Mesenchymal stem cell (in vitro differentiated cells and primary cell): ENCODE data around the gene JAGN1. TPM values are rescaled to one million over a fixed set of nuclear protein-coding genes. Genes with fewer than 3 reads are reported as not detected.
A peak's percentile ranks its signal among the peaks of the same experiment; 100 is the strongest.

Source experiments
- DNase-seq: peaks from one replicate; pipeline ENCODE4 v3.0.0-alpha.2; 2013
- H2AFZ ChIP-seq: one replicate; pipeline ENCODE4 v1.6.1; 2013; ENCODE audit warnings: low read depth, mild to moderate bottlenecking, control low read depth, inconsistent platforms, low read length, moderate library complexity
- H2AK5ac ChIP-seq: 2 replicates; pipeline ENCODE4 v1.6.1; 2013; ENCODE audit warnings: low read length, moderate library complexity, mild to moderate bottlenecking, inconsistent platforms; ENCODE audit not compliant: severe bottlenecking
- H2BK120ac ChIP-seq: one replicate; pipeline ENCODE4 v1.6.1; 2013; ENCODE audit warnings: low read depth, mild to moderate bottlenecking, inconsistent platforms, low read length, moderate library complexity
- H2BK12ac ChIP-seq, 2 experiments: one replicate each; pipeline ENCODE4 v1.6.1; 2013; ENCODE audit warnings: inconsistent platforms in 2 of 2, low read length in 2 of 2, mild to moderate bottlenecking in 2 of 2, moderate library complexity in 2 of 2, control low read depth in 1 of 2
- H2BK15ac ChIP-seq: one replicate; pipeline ENCODE4 v1.6.1; 2013; ENCODE audit warnings: mild to moderate bottlenecking, low read depth, inconsistent platforms; ENCODE audit not compliant: poor library complexity, severe bottlenecking
- H2BK5ac ChIP-seq: 2 replicates; pipeline ENCODE4 v1.6.1; 2013; ENCODE audit warnings: low read depth, mild to moderate bottlenecking, low read length, control low read depth, inconsistent platforms; ENCODE audit not compliant: poor library complexity, severe bottlenecking
- H3K14ac ChIP-seq, 2 experiments: one replicate each; pipeline ENCODE4 v1.6.1; 2013; ENCODE audit warnings: inconsistent platforms in 2 of 2, low read length in 2 of 2, control low read depth in 1 of 2, mild to moderate bottlenecking in 1 of 2, moderate library complexity in 1 of 2
- H3K18ac ChIP-seq, 2 experiments: one replicate each; pipeline ENCODE4 v1.6.1; 2013; ENCODE audit warnings: inconsistent platforms in 2 of 2, low read length in 2 of 2, control low read depth in 1 of 2, low read depth in 1 of 2, mild to moderate bottlenecking in 1 of 2
- H3K23ac ChIP-seq, 2 experiments: one replicate each; pipeline ENCODE4 v1.6.1; 2013; ENCODE audit warnings: inconsistent platforms in 2 of 2, low read length in 2 of 2, mild to moderate bottlenecking in 2 of 2, moderate library complexity in 2 of 2, control low read depth in 1 of 2
- H3K27ac ChIP-seq: 2 replicates; pipeline ENCODE4 v1.5.1; 2013; ENCODE audit warnings: mild to moderate bottlenecking, moderate library complexity, low read length, control low read depth, inconsistent platforms; ENCODE audit not compliant: poor library complexity, severe bottlenecking
- H3K27me3 ChIP-seq, 2 experiments: 2 replicates each; pipeline versions ENCODE4 v1.6.1 to v1.7.0; 2013; ENCODE audit warnings: low read length in 2 of 2, mild to moderate bottlenecking in 2 of 2, moderate library complexity in 2 of 2, control low read depth in 1 of 2, inconsistent platforms in 1 of 2; ENCODE audit not compliant: control insufficient read depth in 1 of 2, insufficient read depth in 1 of 2
- H3K36me3 ChIP-seq, 2 experiments: 2 replicates each; pipeline versions ENCODE4 v1.6.1 to v1.7.0; 2013; ENCODE audit warnings: low read length in 2 of 2, control low read depth in 1 of 2, inconsistent platforms in 1 of 2, low read depth in 1 of 2, mild to moderate bottlenecking in 1 of 2; ENCODE audit not compliant: insufficient read depth in 2 of 2, control insufficient read depth in 1 of 2
- H3K4ac ChIP-seq, 2 experiments: one replicate each; pipeline ENCODE4 v1.6.1; 2013; ENCODE audit warnings: inconsistent platforms in 2 of 2, low read length in 2 of 2, mild to moderate bottlenecking in 2 of 2, moderate library complexity in 2 of 2, control low read depth in 1 of 2, low read depth in 1 of 2
- H3K4me1 ChIP-seq: 2 replicates; pipeline ENCODE4 v1.6.1; 2013; ENCODE audit warnings: low read depth, low read length, control low read depth; ENCODE audit not compliant: control insufficient read depth, insufficient read depth
- H3K4me2 ChIP-seq: 2 replicates; pipeline ENCODE4 v1.6.1; 2013; ENCODE audit warnings: low read length, mild to moderate bottlenecking, inconsistent platforms; ENCODE audit not compliant: poor library complexity, severe bottlenecking
- H3K4me3 ChIP-seq, 2 experiments: 2 replicates each; pipeline versions ENCODE4 v1.5.1 to v1.7.0; 2013; ENCODE audit warnings: low read length in 2 of 2, mild to moderate bottlenecking in 2 of 2, control low read depth in 1 of 2, low read depth in 1 of 2; ENCODE audit not compliant: insufficient read depth in 1 of 2
- H3K79me1 ChIP-seq: replicated peaks from 2 replicates; pipeline ENCODE4 v1.6.1; 2013; ENCODE audit warnings: mild to moderate bottlenecking, control low read depth, low read length, inconsistent platforms; ENCODE audit not compliant: poor library complexity, severe bottlenecking
- H3K9ac ChIP-seq: 2 replicates; pipeline ENCODE4 v1.7.0; 2013; ENCODE audit warnings: mild to moderate bottlenecking, low read length, moderate library complexity
- H3K9me3 ChIP-seq: 2 replicates; pipeline ENCODE4 v1.7.0; 2013; ENCODE audit warnings: mild to moderate bottlenecking, low read length; ENCODE audit not compliant: control insufficient read depth
- H4K8ac ChIP-seq: one replicate; pipeline ENCODE4 v1.6.1; 2013; ENCODE audit warnings: inconsistent platforms, mild to moderate bottlenecking, low read length, moderate library complexity
- H4K91ac ChIP-seq: one replicate; pipeline ENCODE4 v1.6.1; 2013; ENCODE audit warnings: mild to moderate bottlenecking, low read length, inconsistent platforms
- WGBS: methylation state at CpG from one replicate; pipeline ENCODE4 v1.1.7; 2013; ENCODE audit warnings: mixed read lengths; 5-methylcytosine and 5-hydroxymethylcytosine counted together
- polyA plus RNA-seq, 2 experiments: library from polyadenylated mRNA; stranded (reverse); fragments of 200-250 nt; gene quantifications; one replicate each; pipeline ENCODE4 v1.2.3, GENCODE V29; 2013

JAGN1 gene
- polyA plus RNA-seq (2013, experiment 1 of 2) = 23.3 TPM
- 22.6 TPM for polyA plus RNA-seq (2013, experiment 2 of 2)

- Histone ChIP-seq H3K9ac (peak within 1 kb of the TSS; percentile 99), H2BK5ac (peak within 1 kb of the TSS; percentile 86), H3K23ac (peak within 1 kb of the TSS; percentile 70 to 75), H3K4ac (peak within 1 kb of the TSS; percentile 96), H2BK15ac (peak within 1 kb of the TSS; percentile 79), H2BK120ac (peak within 1 kb of the TSS; percentile 93), H3K27ac (peak within 1 kb of the TSS; percentile 38), H2BK12ac (peak within 1 kb of the TSS; percentile 47 to 62), H3K4me3 (peak within 1 kb of the TSS; percentile 91 to 95), H2AK5ac (no peak within 1 kb of the TSS), H3K4me2 (peak within 1 kb of the TSS; percentile 81), H4K8ac (peak within 1 kb of the TSS; percentile 99), H3K18ac (peak within 1 kb of the TSS; percentile 97 to 100), H3K9me3 (no peaks in the 10 kb centered on the region), H3K79me1 (peaks cover 10% of the 10 kb centered on the region), H4K91ac (peak within 1 kb of the TSS; percentile 99), H2AFZ (peak within 1 kb of the TSS; percentile 43), H3K27me3 (no peaks in the 10 kb centered on the region), H3K4me1 (peaks cover 2% of the 10 kb centered on the region), H3K14ac (peak within 1 kb of the TSS; percentile 88 to 99), H3K36me3 (peaks cover 7 to 25% of the 10 kb centered on the region in 2 experiments)
- peak; percentile 91 for DNase-seq
- 2% methylated on average over 49 of the region's 62 CpGs for WGBS
Measured at GRCh38 chr3:9890249-9891071, at the start of gene JAGN1. Gene JAGN1 (plus strand): TSS chr3:9890610. CDS start chr3:9890723, 113 bp downstream.

DNA sequence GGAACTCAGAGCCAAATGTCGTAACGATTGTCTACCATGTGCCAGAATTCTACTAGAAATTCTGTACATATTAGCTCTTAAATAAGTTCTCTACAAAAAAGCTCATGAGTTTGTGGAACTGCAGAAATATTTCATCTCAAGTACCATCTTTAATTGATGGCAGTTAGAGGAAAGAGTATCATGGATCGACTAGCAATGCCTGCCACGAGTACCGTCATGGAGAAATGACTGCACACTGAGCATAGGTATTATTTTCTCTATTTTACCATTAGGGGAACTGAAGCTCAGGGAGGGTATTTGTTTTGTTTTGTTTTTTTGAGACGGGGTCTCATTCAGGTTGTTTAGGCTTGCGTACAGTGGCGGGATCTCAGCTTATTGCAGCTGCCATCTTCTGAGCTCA lies 49.4 kb upstream of the JAGN1 start:
- WGBS = 83% methylated on average over 8 of the region's 8 CpGs
- H3K27ac ChIP-seq = no peak overlapping the region

DNA sequence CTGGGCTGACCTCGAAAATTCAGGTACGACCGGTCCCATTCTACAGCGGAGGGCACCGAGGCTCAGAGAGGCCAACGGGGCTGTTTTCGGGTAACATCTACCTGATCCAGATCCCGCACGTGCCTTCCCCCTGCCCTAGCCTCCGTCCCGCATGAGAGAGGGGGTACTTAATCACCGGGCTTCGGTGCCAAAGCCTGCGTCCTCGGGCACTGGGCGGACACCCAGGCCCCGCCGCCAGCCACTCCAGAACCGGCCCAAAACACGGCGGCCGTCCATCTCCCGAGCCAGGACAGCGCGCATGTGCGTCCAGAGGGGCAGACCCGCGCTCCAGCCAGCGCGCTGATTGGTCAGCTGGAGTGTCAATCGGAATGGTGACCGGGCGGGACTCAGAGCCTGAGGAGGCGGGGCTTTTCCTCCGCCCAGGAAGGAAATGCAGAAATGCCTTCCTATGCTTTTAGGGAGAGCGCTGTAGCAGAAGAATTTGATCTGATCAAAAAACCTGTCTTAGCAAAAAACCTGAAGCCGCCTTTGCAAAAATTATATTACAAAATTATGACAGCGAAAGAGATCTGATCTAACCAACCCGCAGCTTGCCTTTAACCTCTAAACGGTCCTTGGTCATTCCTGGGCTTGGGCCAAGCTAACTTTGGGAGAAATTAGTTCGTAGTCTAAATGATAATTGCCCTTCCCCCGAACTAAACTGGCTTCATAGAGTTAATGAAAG lies 46.5 kb upstream of the JAGN1 start, which contains the start of gene RPUSD3:
Gene RPUSD3 (minus strand): TSS at position 294 of the 724 bp plus-strand sequence. CDS start 18 bp downstream, at position 276.
- no peak within 1 kb of the TSS for H2BK15ac ChIP-seq
- H3K4me1 ChIP-seq = peaks cover 7% of the 10 kb centered on the region
- peak within 1 kb of the TSS; percentile 82 to 85 for H3K4ac ChIP-seq
- H2BK120ac ChIP-seq = no peak within 1 kb of the TSS
- peak within 1 kb of the TSS in 1 of 2 experiments; percentile 96 for H3K14ac ChIP-seq
- DNase-seq = peak; percentile 92
- H3K27ac ChIP-seq = peak within 1 kb of the TSS; percentile 65
- H2AK5ac ChIP-seq = peak within 1 kb of the TSS; percentile 79
- WGBS = 3% methylated on average over 42 of the region's 42 CpGs
- peak within 1 kb of the TSS in 1 of 2 experiments; percentile 70 for H2BK12ac ChIP-seq
- no peaks in the 10 kb centered on the region for H3K27me3 ChIP-seq
- H2AFZ ChIP-seq = peak within 1 kb of the TSS; percentile 85
- H3K9ac ChIP-seq = peak within 1 kb of the TSS; percentile 95
- peaks cover 25 to 34% of the 10 kb centered on the region in 2 experiments for H3K36me3 ChIP-seq
- peak within 1 kb of the TSS; percentile 88 for H3K4me2 ChIP-seq
- H3K23ac ChIP-seq = peak within 1 kb of the TSS in 1 of 2 experiments; percentile 85
- H3K79me1 ChIP-seq = peaks cover 15% of the 10 kb centered on the region
- H3K4me3 ChIP-seq = peak within 1 kb of the TSS; percentile 73 to 99
- H4K91ac ChIP-seq = peak within 1 kb of the TSS; percentile 57
- H3K18ac ChIP-seq = peak within 1 kb of the TSS; percentile 70 to 80
- H3K9me3 ChIP-seq = no peaks in the 10 kb centered on the region
- peak within 1 kb of the TSS; percentile 81 for H4K8ac ChIP-seq
- H2BK5ac ChIP-seq = no peak within 1 kb of the TSS

More for the DNA sequence above, 49.4 kb upstream of the JAGN1 start:
- Histone ChIP-seq H4K8ac (no peak overlapping the region), H2BK15ac (no peak overlapping the region), H3K36me3 (peaks cover 34 to 52% of the 10 kb centered on the region in 2 experiments), H2BK5ac (no peak overlapping the region), H3K18ac (no peak overlapping the region), H3K27me3 (no peaks in the 10 kb centered on the region), H3K4me1 (peaks cover 14% of the 10 kb centered on the region), H3K14ac (no peak overlapping the region), H2AFZ (no peak overlapping the region), H3K9ac (no peak overlapping the region), H3K4me2 (no peak overlapping the region), H4K91ac (no peak overlapping the region), H3K23ac (no peak overlapping the region), H3K4ac (no peak overlapping the region), H2BK12ac (no peak overlapping the region), H2AK5ac (no peak overlapping the region), H3K9me3 (no peaks in the 10 kb centered on the region), H2BK120ac (no peak overlapping the region), H3K4me3 (no peak overlapping the region), H3K79me1 (peaks cover 17% of the 10 kb centered on the region)
- no peak for DNase-seq
